Endothelial cell of hepatic sinusoid (primary cell): ENCODE results near the gene SPINK14.

Experiments
- in situ Hi-C: cut with HindIII; loops from 2 replicates; pipeline ENCODE4 v1.10.0; 2017; ENCODE audit warnings: low sequenced_read_pairs

SPINK14 gene

DNA sequence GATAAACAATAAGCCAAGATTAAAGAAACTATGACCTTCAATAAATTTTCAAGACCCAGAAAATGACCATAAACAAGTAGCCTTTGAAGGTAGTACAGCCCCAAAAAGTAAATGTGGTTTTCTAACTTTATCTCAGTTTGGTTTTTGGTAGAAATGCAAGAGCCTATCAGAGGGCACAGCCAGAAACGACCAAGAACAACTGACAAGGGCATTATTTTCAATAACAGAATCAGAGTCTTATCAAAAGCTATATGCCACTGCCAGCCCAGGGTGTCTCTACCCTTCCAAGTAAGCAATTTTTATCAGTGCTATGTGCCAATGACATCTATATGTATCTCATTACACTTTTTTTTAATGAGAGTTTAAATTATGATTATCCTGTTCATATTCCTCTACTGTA is 22.7 kb downstream of the SPINK14 start:
- in situ Hi-C loops, result loop anchor here (25.0 kb wide), 1 partner anchor 896 kb away; no protein-coding TSS in a partner anchor

DNA sequence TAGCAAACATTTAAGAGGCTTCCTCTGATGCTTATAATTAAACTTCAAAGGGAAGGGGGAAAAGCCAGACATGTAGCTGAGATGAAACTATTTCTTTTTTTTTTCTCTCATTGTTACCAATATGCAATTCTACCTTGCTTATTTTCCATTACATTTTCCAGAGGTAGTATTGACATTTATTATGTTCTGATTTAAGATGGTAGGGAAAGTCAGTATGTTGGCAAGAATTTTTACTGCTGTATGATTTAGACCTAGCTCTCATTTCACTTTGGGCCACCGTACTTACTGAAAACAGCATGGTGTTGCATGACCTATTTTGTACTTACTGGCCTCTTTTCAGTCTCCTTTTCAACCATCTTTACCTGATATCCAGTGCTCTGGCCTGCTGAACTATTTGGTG is 24.9 kb downstream of the SPINK14 start:
- in situ Hi-C loops, result loop anchor here (25.0 kb wide), 1 partner anchor 894 kb away; no protein-coding TSS in a partner anchor

DNA sequence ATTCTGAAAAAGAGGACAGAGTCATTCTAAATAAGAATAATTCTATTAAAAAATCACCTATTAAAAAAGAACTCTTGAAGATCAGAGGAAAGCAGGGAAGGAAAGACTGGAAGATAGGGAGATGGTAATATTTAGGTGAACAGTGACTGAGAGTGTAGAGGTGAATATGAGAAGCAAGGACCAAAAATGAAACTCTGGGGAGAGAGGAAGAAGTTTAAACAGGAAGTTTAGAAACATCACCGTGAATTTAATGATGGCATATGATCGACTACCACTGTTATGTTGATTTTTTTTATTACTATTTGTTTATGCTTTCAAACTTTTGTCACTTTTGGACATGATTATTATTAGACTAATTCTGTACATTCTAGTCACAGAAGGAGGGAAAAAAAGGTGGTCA is 32.8 kb downstream of the SPINK14 start:
- in situ Hi-C loops, result no loop called here

DNA sequence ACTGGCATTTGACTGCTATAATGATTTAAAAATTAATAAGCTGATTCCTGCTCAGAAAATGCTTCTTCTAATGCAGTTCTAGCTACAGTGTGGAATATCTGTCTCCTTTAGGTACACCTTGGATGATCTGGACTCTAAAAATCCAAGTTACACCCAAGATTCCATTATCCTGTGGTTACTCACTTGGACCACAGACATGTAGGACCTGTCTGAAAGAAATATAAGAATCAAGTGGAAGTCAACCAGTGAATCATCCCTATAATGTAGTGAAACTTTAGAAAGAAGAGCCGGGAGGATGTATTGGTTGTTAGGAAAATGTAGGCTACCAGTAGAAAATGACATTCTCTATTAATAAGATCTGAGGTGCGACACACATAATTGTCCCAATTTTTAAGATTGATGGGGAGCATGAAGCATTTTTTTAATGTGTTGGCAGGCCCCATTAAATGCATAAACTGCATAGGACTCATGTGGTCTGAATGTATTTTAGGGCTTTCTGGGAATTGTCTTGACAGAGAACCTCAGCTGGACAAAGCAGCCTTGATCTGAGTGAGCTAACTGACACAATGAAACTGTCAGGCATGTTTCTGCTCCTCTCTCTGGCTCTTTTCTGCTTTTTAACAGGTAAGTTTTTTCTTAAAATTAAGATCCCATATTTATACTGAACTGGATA is 34.3 kb downstream of the SPINK14 start, which contains the start of gene SPINK6:
Gene SPINK6, plus strand, starts transcription at position 512 of the 673 bp plus-strand sequence. Its CDS starts 55 bp downstream, at position 567.
- in situ Hi-C loops, result no loop called here

DNA sequence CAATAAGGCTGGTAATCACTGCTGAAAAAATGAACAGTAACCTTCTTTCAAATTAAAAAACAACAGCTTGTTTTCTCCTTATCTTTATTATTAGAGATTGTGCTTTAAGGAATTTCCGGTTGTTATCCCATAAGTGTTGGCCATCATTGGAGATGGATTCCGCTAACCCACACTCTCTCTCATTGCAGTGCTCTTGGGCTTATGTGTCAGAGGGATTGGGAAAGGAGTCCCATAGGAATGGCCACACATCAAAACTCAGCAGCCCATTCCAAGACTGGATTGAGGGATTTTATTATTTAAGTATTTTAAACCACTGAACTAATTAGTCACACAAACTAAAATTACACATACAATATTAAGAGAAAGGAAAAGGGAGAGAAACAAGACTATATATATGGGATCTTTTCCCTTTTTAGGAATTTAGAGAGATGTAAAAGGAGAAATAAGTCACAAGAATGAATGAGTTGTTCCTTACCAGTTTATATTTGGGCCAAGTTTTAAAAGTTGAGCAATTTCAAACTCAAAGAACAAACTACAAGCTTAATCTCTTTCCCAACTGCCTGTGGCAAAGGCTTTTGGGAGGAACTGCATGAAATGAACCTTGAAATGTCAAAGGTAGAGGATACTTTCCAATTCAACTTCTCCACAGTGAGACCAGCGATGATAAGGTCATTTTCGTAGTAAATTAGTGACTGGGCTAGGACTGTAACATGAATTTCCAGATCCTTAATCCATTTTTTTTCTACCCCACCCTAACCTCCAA is 36.9 kb downstream of the SPINK14 start:
- in situ Hi-C loops, result no loop called here

DNA sequence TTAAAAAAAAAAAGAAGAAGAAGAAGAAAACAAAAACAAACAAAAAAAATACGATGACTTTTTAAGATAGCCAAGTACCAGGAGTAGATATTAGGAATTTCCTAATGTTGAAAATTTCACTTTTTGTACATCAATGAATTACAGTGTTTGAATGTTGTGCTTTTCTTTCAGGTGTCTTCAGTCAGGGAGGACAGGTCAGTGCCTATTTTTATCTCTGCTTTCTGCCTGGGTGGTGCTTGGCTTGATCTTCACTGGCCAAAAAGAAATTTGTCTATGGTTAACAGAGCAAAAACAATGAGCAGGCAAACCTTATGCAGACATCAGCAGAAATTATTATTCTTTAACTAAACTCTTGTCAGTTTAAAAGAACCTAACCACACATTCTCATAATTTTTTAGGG is 37.5 kb downstream of the SPINK14 start:
- in situ Hi-C loops, result no loop called here

DNA sequence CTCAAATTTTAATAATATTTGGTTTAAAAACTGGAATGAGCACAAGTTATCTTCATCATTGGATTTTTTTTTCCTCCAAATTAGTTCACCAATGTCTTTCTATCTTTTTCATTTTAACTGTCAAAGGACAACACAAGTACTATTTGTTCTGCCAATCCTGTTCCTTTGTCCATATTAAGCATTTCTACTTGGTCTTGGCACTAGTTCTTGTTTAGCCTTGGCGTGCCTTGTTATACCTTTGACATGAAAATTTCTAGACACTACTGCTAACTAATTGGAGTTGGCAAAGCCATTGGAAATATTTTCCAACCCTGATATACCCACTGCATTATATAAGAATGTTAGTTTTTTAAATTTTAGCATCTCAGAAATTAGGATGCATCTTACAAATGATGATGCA is 38.3 kb downstream of the SPINK14 start:
- in situ Hi-C loops, result no loop called here

DNA sequence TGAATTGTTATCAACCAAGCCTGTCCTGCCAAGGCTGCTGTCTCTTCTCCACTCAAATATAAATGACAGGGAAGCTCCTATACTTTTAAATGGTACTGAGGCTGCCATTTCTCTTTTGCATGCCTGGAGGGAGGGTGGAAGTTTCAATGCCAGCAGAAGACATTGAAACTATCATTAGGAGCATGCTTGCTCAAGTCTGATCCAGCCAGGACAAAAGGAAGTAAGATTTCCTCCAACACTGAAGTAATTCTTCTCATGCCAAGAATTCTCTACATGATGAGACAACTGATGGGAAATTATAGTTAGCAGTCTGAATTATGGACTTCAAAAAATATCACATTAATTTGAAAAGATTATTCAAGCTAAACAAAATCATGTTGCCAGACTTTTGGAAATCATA is 39.9 kb downstream of the SPINK14 start:
- in situ Hi-C loops, result no loop called here

DNA sequence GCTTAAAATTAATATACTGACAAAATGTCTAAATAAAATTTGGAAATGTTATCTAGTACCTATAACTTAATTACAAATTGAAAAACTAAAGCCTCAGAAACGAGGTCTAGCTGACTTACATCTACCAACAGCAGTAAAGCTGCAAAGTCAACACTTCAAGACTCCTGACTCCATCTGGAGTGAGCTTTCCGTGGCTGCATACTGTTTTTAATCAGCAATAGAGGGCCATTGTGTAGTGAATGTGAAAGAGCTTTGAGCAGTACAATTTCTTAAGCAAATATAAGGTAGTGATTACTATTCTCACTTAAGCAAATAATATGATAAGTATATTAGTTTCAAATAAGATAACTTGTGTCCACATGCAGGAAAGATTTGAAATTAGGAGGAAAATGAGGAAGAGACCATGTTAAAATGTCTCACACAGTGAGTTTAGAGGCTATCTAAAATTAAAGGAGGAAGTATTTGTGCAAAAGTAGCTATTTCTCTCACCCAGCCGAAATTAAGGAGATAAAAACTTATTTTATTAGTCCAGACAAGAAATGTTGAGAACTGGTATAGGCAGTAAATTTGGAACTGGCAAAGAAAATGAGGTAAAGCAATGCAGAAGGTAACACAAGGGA is 40.9 kb downstream of the SPINK14 start:
- in situ Hi-C loops, result no loop called here

DNA sequence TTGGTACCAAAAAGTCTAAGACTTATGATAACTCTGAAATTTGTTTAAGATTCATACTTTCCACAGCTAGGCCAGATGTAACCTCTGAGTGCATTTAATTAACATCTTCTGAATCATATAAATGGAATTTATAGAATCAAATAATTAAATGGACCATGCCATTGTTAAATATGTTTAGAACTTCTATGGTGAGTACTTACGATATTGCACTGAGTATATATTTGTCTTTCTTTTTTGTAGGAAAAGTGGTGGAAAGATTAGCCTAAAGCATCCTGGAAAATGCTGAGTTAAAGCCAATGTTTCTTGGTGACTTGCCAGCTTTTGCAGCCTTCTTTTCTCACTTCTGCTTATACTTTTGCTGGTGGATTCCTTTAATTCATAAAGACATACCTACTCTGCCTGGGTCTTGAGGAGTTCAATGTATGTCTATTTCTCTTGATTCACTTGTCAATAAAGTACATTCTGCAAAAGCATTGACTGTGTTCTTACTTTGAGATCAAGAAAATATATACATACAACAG is 46.4 kb downstream of the SPINK14 start:
- in situ Hi-C loops, result no loop called here

DNA sequence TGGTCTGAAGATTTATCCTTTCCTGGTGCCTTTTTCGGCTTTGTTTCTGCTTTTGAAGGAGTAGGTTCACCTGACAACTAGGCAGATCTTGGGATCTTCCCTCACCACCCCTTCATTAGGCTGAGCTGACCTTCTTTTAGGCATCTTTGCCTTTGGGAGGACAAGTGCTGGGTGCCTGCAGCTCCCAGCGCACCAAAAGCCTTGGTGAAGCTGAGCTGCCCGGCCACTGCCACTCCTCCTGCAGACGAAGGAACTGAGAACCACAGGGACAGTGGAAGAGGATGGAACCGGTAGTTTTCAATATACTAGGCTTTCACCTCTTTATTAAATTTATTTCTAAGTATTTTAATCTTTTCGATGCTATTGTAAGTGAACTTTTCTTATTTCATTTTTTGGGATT is 53.2 kb downstream of the SPINK14 start:
- in situ Hi-C loops, result no loop called here

DNA sequence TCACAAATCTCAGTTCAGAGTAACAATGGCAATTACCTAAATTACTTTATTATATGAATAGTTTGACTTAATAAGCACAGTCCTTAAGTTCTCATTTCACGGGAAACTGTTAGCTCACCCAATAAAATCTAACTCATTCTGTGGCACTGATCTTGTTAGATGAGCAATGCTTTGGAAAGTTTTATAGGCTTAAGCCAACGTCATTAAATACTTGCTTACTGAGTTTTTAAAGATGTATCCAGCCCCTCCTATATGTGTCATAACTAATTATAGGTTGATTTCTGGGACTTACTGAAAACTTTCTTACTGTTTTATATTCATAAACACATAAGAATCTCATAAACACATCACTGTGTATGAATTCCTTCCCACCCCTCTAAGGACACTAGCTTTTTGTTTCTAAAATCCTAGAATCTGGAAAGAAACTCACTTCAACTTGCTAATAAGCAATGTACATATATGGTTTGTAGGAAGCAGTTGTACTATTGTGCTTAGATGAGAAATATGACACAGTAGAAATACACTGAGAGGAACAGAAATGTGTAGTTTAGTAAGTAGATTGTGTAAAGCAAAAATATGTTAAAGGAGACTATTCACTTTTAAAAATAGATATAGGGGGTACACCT is 55.9 kb downstream of the SPINK14 start:
- in situ Hi-C loops, result no loop called here
